ES-I3 (cell line): ENCODE data around the gene UBE2G1.

Experiments used
- H3K36me3 ChIP-seq: 2 replicates; pipeline ENCODE4 v1.6.1; 2013; ENCODE audit warnings: mild to moderate bottlenecking, low read length, control low read depth, moderate library complexity; ENCODE audit not compliant: insufficient read depth
- H3K4me1 ChIP-seq: 2 replicates; pipeline ENCODE4 v1.6.1; 2013; ENCODE audit warnings: mild to moderate bottlenecking, control low read depth, low read length; ENCODE audit not compliant: insufficient read depth
- H3K9ac ChIP-seq: 2 replicates; pipeline ENCODE4 v1.6.1; 2013; ENCODE audit warnings: low read depth, mild to moderate bottlenecking, low read length, moderate library complexity
- H3K9me3 ChIP-seq: 2 replicates; pipeline ENCODE4 v1.6.1; 2013; ENCODE audit warnings: mild to moderate bottlenecking, low read length, moderate library complexity; ENCODE audit not compliant: control insufficient read depth, insufficient read depth

UBE2G1 gene

GRCh38 chr17:4334332-4334731, 32.1 kb downstream of the UBE2G1 start:
- Histone ChIP-seq H3K36me3 (no peaks in the 10 kb centered on the region), H3K9ac (no peak overlapping the region), H3K9me3 (no peaks in the 10 kb centered on the region), H3K4me1 (peaks cover 13% of the 10 kb centered on the region; the same call in 1 of the 2 replicates)

GRCh38 chr17:4333041-4333440, 33.4 kb downstream of the UBE2G1 start:
- H3K36me3 ChIP-seq = no peaks in the 10 kb centered on the region
- H3K9ac ChIP-seq = no peak overlapping the region
- peaks cover 13% of the 10 kb centered on the region; the same call in 1 of the 2 replicates for H3K4me1 ChIP-seq
- no peaks in the 10 kb centered on the region for H3K9me3 ChIP-seq

- Histone ChIP-seq H3K9ac (no peak overlapping the region), H3K36me3 (no peaks in the 10 kb centered on the region), H3K9me3 (no peaks in the 10 kb centered on the region), H3K4me1 (peaks cover 13% of the 10 kb centered on the region; the same call in 1 of the 2 replicates)
Observed at GRCh38 chr17:4332296-4332970, 34.0 kb downstream of the UBE2G1 start.

GRCh38 chr17:4331614-4332013, 34.9 kb downstream of the UBE2G1 start:
- Histone ChIP-seq H3K9ac (no peak overlapping the region), H3K9me3 (no peaks in the 10 kb centered on the region), H3K36me3 (no peaks in the 10 kb centered on the region), H3K4me1 (peaks cover 13% of the 10 kb centered on the region; the same call in 1 of the 2 replicates)

GRCh38 chr17:4329838-4330237, 36.6 kb downstream of the UBE2G1 start:
- Histone ChIP-seq H3K36me3 (no peaks in the 10 kb centered on the region), H3K4me1 (peaks cover 13% of the 10 kb centered on the region; the same call in 1 of the 2 replicates), H3K9ac (no peak overlapping the region), H3K9me3 (no peaks in the 10 kb centered on the region)

GRCh38 chr17:4327606-4328005, 38.9 kb downstream of the UBE2G1 start:
- 0 out of 2 replicates have a peak, but pooled peaks cover 7% of the 10 kb centered on the region for H3K4me1 ChIP-seq
- H3K36me3 ChIP-seq = no peaks in the 10 kb centered on the region
- H3K9ac ChIP-seq = no peak overlapping the region
- H3K9me3 ChIP-seq = no peaks in the 10 kb centered on the region

- no peaks in the 10 kb centered on the region for H3K36me3 ChIP-seq
- no peak overlapping the region for H3K9ac ChIP-seq
- H3K4me1 ChIP-seq = 0 out of 2 replicates have a peak, but pooled peaks cover 6% of the 10 kb centered on the region
- no peaks in the 10 kb centered on the region for H3K9me3 ChIP-seq
Observed at GRCh38 chr17:4326608-4327007, 39.9 kb downstream of the UBE2G1 start.

- H3K9me3 ChIP-seq = no peaks in the 10 kb centered on the region
- H3K9ac ChIP-seq = no peak overlapping the region
- H3K36me3 ChIP-seq = no peaks in the 10 kb centered on the region
- H3K4me1 ChIP-seq = 0 out of 2 replicates have a peak, but pooled peaks cover 6% of the 10 kb centered on the region
Observed at GRCh38 chr17:4326112-4326511, 40.4 kb downstream of the UBE2G1 start.

GRCh38 chr17:4324463-4324862, 42.0 kb downstream of the UBE2G1 start:
- no peaks in the 10 kb centered on the region for H3K36me3 ChIP-seq
- no peak overlapping the region for H3K9ac ChIP-seq
- no peaks in the 10 kb centered on the region for H3K9me3 ChIP-seq
- H3K4me1 ChIP-seq = peaks cover 2% of the 10 kb centered on the region; the same call in 1 of the 2 replicates

- H3K9me3 ChIP-seq = no peaks in the 10 kb centered on the region
- H3K36me3 ChIP-seq = no peaks in the 10 kb centered on the region
- H3K4me1 ChIP-seq = peaks cover 15% of the 10 kb centered on the region
- no peak overlapping the region for H3K9ac ChIP-seq
Observed at GRCh38 chr17:4319221-4319620, 47.3 kb downstream of the UBE2G1 start.

- Histone ChIP-seq H3K9ac (no peak overlapping the region), H3K36me3 (no peaks in the 10 kb centered on the region), H3K4me1 (peaks cover 18% of the 10 kb centered on the region), H3K9me3 (no peaks in the 10 kb centered on the region)
Observed at GRCh38 chr17:4318596-4318995, 47.9 kb downstream of the UBE2G1 start.

GRCh38 chr17:4318186-4318585, 48.3 kb downstream of the UBE2G1 start:
- H3K4me1 ChIP-seq = peaks cover 21% of the 10 kb centered on the region
- H3K36me3 ChIP-seq = no peaks in the 10 kb centered on the region
- H3K9me3 ChIP-seq = no peaks in the 10 kb centered on the region
- H3K9ac ChIP-seq = no peak overlapping the region

GRCh38 chr17:4317610-4318009, 48.9 kb downstream of the UBE2G1 start:
- Histone ChIP-seq H3K9me3 (no peaks in the 10 kb centered on the region), H3K4me1 (peaks cover 21% of the 10 kb centered on the region), H3K9ac (no peak overlapping the region), H3K36me3 (no peaks in the 10 kb centered on the region)

- Histone ChIP-seq H3K9me3 (no peaks in the 10 kb centered on the region), H3K36me3 (no peaks in the 10 kb centered on the region), H3K4me1 (peaks cover 21% of the 10 kb centered on the region), H3K9ac (no peak overlapping the region)
Observed at GRCh38 chr17:4316648-4317047, 49.8 kb downstream of the UBE2G1 start.

GRCh38 chr17:4314618-4315017, 51.9 kb downstream of the UBE2G1 start:
- Histone ChIP-seq H3K9ac (no peak overlapping the region), H3K9me3 (peaks cover 4% of the 10 kb centered on the region), H3K4me1 (peaks cover 21% of the 10 kb centered on the region), H3K36me3 (no peaks in the 10 kb centered on the region; the same call in 1 of the 2 replicates)
